CD14-positive monocyte (primary cell): ENCODE measurements around the gene KRT73. TPM values are rescaled to one million over a fixed set of nuclear protein-coding genes. Genes with fewer than 3 reads are reported as not detected.

Experiments used
- DNase-seq, 3 donors: peaks; one replicate each; pipeline ENCODE4 v3.0.0-alpha.2; 2011 to 2022
- H2AFZ ChIP-seq: 2 replicates; pipeline ENCODE4 v1.6.0; 2012; ENCODE audit warnings: mild to moderate bottlenecking, low read depth, low read length, inconsistent platforms; ENCODE audit not compliant: insufficient read depth, poor library complexity, severe bottlenecking
- H3K27ac ChIP-seq, 2 donors: 1 replicate in 1 of 2; 2 replicates in 1 of 2; pipeline ENCODE4 v1.5.1; 2012 to 2013; ENCODE audit warnings: low read length in 2 of 2, control low read depth in 1 of 2, inconsistent platforms in 1 of 2, low read depth in 1 of 2, mild to moderate bottlenecking in 1 of 2
- H3K27me3 ChIP-seq, 2 donors: one replicate each; pipeline versions ENCODE4 v1.6.0 to v1.6.1; 2011 to 2013; ENCODE audit warnings: low read length in 2 of 2; ENCODE audit not compliant: control insufficient read depth in 2 of 2, insufficient read depth in 2 of 2
- H3K36me3 ChIP-seq, 2 donors: replicated peaks in 1 of 2; 1 replicate in 1 of 2; 2 replicates in 1 of 2; pipeline versions ENCODE4 v1.5.1 to v1.6.1; 2012 to 2013; ENCODE audit warnings: low read length in 2 of 2, control low read depth in 1 of 2, inconsistent platforms in 1 of 2, mild to moderate bottlenecking in 1 of 2; ENCODE audit not compliant: insufficient read depth in 2 of 2, control insufficient read depth in 1 of 2
- H3K4me1 ChIP-seq, 2 donors: 1 replicate in 1 of 2; 2 replicates in 1 of 2; pipeline versions ENCODE4 v1.5.1 to v1.6.1; 2012 to 2013; ENCODE audit warnings: low read length in 2 of 2, control low read depth in 1 of 2, inconsistent platforms in 1 of 2, mild to moderate bottlenecking in 1 of 2, moderate library complexity in 1 of 2; ENCODE audit not compliant: insufficient read depth in 2 of 2, control insufficient read depth in 1 of 2
- H3K4me2 ChIP-seq: replicated peaks from 2 replicates; pipeline ENCODE3; 2012; ENCODE audit warnings: low read length, moderate library complexity, mild to moderate bottlenecking; ENCODE audit not compliant: poor library complexity, severe bottlenecking; ENCODE audit errors: extremely low read depth
- H3K4me3 ChIP-seq, 3 experiments: fragments of 200-600 bp in 1 of 3; sonication (generic) in 1 of 3; replicated peaks in 1 of 3; 1 replicate in 2 of 3; 2 replicates in 1 of 3; pipeline ENCODE4 v1.5.1; 2011 to 2013; ENCODE audit warnings: low read length in 3 of 3, mild to moderate bottlenecking in 3 of 3, control low read depth in 2 of 3, low read depth in 2 of 3, inconsistent platforms in 1 of 3, moderate library complexity in 1 of 3
- H3K79me2 ChIP-seq: 2 replicates; pipeline ENCODE4 v1.6.0; 2012; ENCODE audit warnings: mild to moderate bottlenecking, control low read depth, inconsistent platforms, low read length, moderate library complexity; ENCODE audit not compliant: insufficient read depth
- H3K9ac ChIP-seq: 2 replicates; pipeline ENCODE4 v1.6.0; 2017; ENCODE audit warnings: low read length, mild to moderate bottlenecking; ENCODE audit not compliant: insufficient read depth, poor library complexity, severe bottlenecking
- H3K9me3 ChIP-seq, 2 donors: replicated peaks in 1 of 2; 1 replicate in 1 of 2; 2 replicates in 1 of 2; pipeline versions ENCODE4 v1.5.1 to v1.6.1; 2012 to 2013; ENCODE audit warnings: low read length in 2 of 2, control low read depth in 1 of 2; ENCODE audit not compliant: control insufficient read depth in 1 of 2, insufficient read depth in 1 of 2
- H4K20me1 ChIP-seq: 2 replicates; pipeline ENCODE4 v1.6.0; 2012; ENCODE audit warnings: mild to moderate bottlenecking, low read length, control low read depth, moderate library complexity; ENCODE audit not compliant: insufficient read depth
- H3K27ac Mint-ChIP-seq, 7 donors: one replicate each; pipeline ENCODE4 v1.8.0; 2020; ENCODE audit warnings: mild to moderate bottlenecking in 7 of 7, mixed read lengths in 7 of 7, moderate library complexity in 6 of 7, inconsistent platforms in 2 of 7
- H3K27me3 Mint-ChIP-seq, 3 donors: one replicate each; pipeline ENCODE4 v1.8.0; 2021 to 2022; ENCODE audit warnings: low read depth in 3 of 3, mild to moderate bottlenecking in 3 of 3, mixed read lengths in 3 of 3, moderate library complexity in 3 of 3, inconsistent platforms in 1 of 3
- H3K36me3 Mint-ChIP-seq, 2 donors: one replicate each; pipeline ENCODE4 v1.8.0; 2020; ENCODE audit warnings: mixed read lengths in 2 of 2, inconsistent platforms in 1 of 2, mild to moderate bottlenecking in 1 of 2
- H3K4me1 Mint-ChIP-seq: one replicate; pipeline ENCODE4 v1.8.0; 2020; ENCODE audit warnings: mild to moderate bottlenecking, mixed read lengths
- H3K4me3 Mint-ChIP-seq, 2 donors: one replicate each; pipeline ENCODE4 v1.8.0; 2020; ENCODE audit warnings: mild to moderate bottlenecking in 2 of 2, mixed read lengths in 2 of 2, moderate library complexity in 1 of 2
- H3K9me3 Mint-ChIP-seq, 7 donors: one replicate each; pipeline ENCODE4 v1.8.0; 2020 to 2022; ENCODE audit warnings: mixed read lengths in 7 of 7, mild to moderate bottlenecking in 6 of 7, moderate library complexity in 6 of 7, inconsistent platforms in 2 of 7
- CTCF ChIP-seq: fragments of 200-600 bp; IDR thresholded peaks from one replicate; pipeline ENCODE4 v1.8.0; 2022; ENCODE audit warnings: antibody characterized with exemption, mild to moderate bottlenecking
- WGBS: methylation state at CpG from one replicate; pipeline ENCODE4 v1.1.5; 2013; ENCODE audit warnings: missing lambda C conversion rate; ENCODE audit not compliant: insufficient coverage; 5-methylcytosine and 5-hydroxymethylcytosine counted together
- intact Hi-C, 2 donors: fragments of 100-400 bp; cut with micrococcal nuclease; formaldehyde crosslinking; loops; one replicate each; pipeline versions ENCODE4 v1.15.0 to v1.15.1; 2023
- polyA plus RNA-seq, 3 donors: library from polyadenylated mRNA; depleted of rRNA in 1 of 3; unstranded in 2 of 3; stranded (reverse) in 1 of 3; fragments of 300-500 nt in 2 of 3; fragments of >200 nt in 1 of 3; fragmentation: Illumina TruSeq in 2 of 3; gene quantifications; 1 replicate in 2 of 3; 2 replicates in 1 of 3; pipeline ENCODE4 v1.2.3, GENCODE V29; 2012 to 2021

KRT73 gene
- polyA plus RNA-seq, 3 donors: not detected

GRCh38 chr12:52566847-52567291, 51.5 kb downstream of the KRT73 start:
- no peak overlapping the region for H3K4me3 Mint-ChIP-seq

GRCh38 chr12:52564582-52564981, 53.8 kb downstream of the KRT73 start:
- intact Hi-C loops: no loop called here
- no peaks in the 10 kb centered on the region for H3K79me2 ChIP-seq
- H3K4me2 ChIP-seq: no peak overlapping the region
- H3K4me1 Mint-ChIP-seq: no peaks in the 10 kb centered on the region
- H3K4me1 ChIP-seq: no peaks in the 10 kb centered on the region
- H3K27me3 Mint-ChIP-seq: peaks cover 2 to 15% (median 12%) of the 10 kb centered on the region in 3 donors
- 100% methylated on average over 1 of the region's 1 CpG for WGBS
- DNase-seq: no peak
- H2AFZ ChIP-seq: no peak overlapping the region
- peaks cover 2 to 4% of the 10 kb centered on the region in 2 donors for H3K27me3 ChIP-seq
- no peak overlapping the region for H3K4me3 ChIP-seq
- TF ChIP-seq CTCF: no peak
- no peaks in the 10 kb centered on the region for H3K36me3 Mint-ChIP-seq
- no peaks in the 10 kb centered on the region for H3K9me3 Mint-ChIP-seq
- H3K27ac ChIP-seq: no peak overlapping the region
- H3K27ac Mint-ChIP-seq: no peak overlapping the region
- no peak overlapping the region for H3K4me3 Mint-ChIP-seq
- no peaks in the 10 kb centered on the region for H3K36me3 ChIP-seq
- H3K9me3 ChIP-seq: no peaks in the 10 kb centered on the region
- H3K9ac ChIP-seq: no peak overlapping the region
- no peaks in the 10 kb centered on the region for H4K20me1 ChIP-seq

More at GRCh38 chr12:52566847-52567291, 51.5 kb downstream of the KRT73 start:
- no peak overlapping the region for H3K27ac Mint-ChIP-seq
- Histone ChIP-seq H3K36me3 (no peaks in the 10 kb centered on the region), H3K27me3 (peaks cover 2 to 4% of the 10 kb centered on the region in 2 donors), H3K4me2 (no peak overlapping the region), H3K9me3 (no peaks in the 10 kb centered on the region), H3K4me1 (no peaks in the 10 kb centered on the region), H3K79me2 (no peaks in the 10 kb centered on the region), H3K9ac (no peak overlapping the region), H3K27ac (no peak overlapping the region), H3K4me3 (no peak overlapping the region), H4K20me1 (no peaks in the 10 kb centered on the region), H2AFZ (no peak overlapping the region)
- no peak for DNase-seq
- no peak for TF ChIP-seq CTCF
- H3K27me3 Mint-ChIP-seq: peaks cover 2 to 9% (median 7%) of the 10 kb centered on the region in 3 donors
- H3K4me1 Mint-ChIP-seq: no peaks in the 10 kb centered on the region
- intact Hi-C loops: no loop called here
- 79% methylated on average over 6 of the region's 8 CpGs for WGBS
- no peaks in the 10 kb centered on the region for H3K9me3 Mint-ChIP-seq
- H3K36me3 Mint-ChIP-seq: no peaks in the 10 kb centered on the region
